Central memory CD4-positive, alpha-beta T cell (primary cell): ENCODE data around the gene MEP1A.
"Not testable (repeated sequence)": the region's sequence is repeated elsewhere in the genome, so short reads cannot be mapped to it uniquely, and the experiment has no call there.

Experiments used
- DNase-seq: peaks from one replicate; pipeline ENCODE4 v3.0.0; 2022

The MEP1A gene

DNA sequence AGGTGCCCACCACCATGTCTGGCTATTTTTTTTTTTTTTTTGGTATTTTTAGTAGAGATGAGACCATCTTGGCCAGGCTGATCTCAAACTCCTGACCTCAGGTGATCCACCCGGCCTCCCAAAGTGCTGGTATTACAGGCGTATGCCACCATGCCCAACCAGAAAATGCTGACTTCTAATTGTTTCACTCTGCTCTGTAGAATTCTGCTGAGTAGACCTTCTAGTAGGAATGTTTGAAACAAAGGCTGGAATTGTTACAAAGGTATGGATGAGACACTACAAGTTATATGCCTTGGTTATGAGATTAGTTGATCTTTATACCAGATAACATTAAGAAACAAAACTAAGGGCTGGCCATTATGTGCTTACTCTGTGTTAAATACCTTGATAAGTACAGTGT lies 44.8 kb downstream of the MEP1A start:
- DNase-seq, result no peak

DNA sequence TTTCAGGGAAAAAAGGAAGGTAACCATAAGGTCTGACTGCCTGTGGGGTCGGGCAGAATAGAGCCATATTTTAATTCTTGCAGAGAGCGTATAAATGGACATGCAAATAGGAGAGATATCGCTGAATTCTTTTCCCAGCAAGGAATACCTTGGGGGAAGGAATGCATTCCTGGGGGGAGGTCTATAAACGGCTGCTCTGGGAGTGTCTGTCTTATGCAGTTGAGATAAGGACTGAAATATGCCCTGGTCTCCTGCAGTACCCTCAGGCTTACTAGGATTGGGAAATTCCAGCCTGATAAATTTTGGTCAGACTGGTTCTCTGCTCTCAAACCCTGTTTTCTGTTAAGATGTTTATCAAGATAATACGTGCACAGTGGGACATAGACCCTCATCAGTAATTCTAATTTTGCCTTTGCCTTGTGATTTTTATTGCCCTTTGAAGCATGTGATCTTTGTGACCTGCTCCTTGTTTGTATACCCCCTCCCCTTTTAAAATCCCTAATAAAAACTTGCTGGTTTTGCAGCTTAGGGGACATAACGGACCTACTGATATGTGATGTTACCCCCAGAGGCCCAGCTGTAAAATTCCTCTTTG lies 49.2 kb downstream of the MEP1A start:
- not testable (repeated sequence) for DNase-seq

DNA sequence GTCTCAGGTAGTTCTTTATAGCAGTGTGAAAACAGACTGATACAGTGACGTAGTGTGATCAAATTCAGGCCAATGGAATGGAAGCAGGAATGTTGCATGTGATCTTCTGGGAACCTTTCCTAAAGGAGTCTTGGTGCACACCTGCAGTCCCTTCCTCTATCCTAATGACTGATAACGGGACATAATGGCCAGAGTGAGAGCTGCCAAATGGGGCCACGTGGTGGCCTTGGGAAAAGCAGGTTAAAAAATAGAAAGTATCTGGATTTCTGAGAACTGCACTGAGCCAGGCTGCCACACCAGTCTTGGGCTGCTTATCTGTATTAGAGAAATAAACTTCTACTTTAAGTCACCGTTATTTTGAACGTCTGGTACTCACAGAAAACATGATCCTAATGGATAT lies 51.9 kb downstream of the MEP1A start:
- DNase-seq, result no peak

DNA sequence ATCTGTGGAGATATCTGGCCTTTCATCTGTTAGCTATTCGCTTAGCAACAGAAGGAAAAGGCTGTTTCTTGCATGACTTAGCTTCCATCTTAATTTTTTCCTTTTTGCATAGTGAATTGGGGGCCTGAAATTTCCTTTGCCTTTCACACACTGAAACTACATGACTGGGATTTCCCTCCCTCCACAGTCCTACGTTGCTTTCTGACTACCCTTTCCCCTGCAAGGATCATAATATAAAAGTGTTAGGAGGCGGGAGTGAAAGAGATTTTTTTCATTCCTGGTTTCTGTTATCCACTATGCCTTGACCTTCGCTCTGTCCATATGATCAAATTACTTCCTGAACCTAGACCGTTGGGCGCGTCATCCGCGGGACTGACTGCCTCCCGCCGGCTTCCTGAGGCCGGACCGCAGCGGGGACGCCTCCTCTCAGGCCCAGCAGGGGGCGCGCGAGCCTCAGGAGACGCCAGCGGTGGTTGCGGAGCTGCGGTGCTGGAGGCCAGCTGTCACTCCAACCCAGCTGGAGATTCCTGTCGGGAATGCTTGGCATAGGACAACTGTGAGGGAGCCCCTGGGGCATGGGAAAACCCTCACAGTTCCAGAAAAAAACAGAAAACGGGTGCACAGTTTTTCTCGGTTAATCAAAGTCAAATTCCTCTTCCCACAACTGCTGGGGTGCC lies 55.6 kb downstream of the MEP1A start:
- DNase-seq, result peak; percentile 30

DNA sequence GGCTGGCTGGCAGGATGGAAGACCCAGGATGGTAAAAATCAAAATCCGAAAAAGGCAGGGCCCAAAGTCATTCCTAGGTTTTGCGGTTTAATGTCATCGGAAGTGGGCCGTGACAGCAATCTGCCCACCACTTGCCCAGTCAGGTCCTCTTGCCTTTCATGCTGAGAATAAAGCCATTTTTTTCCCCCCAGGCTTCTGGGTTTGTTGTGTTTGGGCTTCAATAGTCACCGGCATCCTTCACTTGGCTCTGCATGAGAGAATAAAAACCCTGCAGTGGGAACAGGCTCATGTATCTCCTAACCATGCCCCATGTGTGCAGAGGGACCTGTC lies 56.1 kb downstream of the MEP1A start:
- DNase-seq, result no peak

DNA sequence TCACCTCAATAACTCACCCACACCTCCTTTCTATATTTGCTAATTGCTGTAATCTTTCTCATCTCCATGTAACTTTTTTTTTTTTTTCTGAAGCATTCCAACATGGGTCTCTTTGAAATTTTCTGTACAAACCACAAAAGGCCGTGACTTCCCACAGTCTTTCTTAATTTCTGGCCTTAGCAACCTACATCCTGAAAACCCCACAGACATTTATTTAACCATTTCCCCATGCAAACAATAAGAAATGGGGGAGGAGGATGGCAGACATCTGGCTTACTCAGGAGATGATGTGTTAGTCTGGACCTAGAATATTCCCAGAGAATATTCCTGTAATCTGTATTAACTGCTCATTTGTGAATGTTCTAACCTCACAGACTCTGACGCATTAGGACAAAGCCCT lies 57.6 kb downstream of the MEP1A start:
- no peak for DNase-seq

DNA sequence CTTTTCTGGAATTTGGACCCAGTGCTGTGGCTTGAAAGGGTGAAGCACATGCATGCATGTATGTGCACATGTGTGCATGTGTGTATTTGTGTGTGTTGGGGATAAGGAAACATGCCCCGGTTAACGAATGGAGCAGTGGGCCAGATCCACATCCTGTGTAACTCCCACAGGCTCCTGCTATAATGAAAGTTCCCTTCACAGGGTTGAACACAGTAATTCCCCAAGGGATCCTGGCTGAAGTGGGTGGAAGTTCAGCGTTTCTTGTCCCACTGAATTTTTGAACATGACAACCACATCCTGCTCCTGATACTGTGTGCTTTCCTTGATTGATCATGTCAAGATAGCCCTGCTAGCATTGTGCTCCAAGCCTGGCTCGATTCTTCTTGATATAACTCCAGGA lies 58.4 kb downstream of the MEP1A start:
- DNase-seq, result not testable (repeated sequence)

DNA sequence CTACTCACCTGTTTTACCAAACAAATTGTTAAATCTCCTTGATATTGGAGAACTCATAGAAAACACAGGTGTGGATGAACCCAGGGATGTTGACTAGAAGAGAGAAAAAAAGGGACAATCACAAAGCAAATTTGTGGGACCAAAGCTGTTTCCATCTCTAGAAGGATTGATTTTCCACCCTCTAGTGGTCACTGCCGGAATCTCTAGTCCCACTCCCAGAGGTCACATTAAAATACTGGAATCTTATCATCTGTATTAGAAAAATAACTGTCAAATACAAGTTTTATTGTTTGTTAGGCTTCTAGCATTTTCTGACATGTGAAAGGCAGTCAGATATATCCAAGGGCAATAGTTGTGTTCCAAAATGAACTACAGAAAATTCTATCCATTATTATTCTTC lies 62.8 kb downstream of the MEP1A start:
- not testable (repeated sequence) for DNase-seq

DNA sequence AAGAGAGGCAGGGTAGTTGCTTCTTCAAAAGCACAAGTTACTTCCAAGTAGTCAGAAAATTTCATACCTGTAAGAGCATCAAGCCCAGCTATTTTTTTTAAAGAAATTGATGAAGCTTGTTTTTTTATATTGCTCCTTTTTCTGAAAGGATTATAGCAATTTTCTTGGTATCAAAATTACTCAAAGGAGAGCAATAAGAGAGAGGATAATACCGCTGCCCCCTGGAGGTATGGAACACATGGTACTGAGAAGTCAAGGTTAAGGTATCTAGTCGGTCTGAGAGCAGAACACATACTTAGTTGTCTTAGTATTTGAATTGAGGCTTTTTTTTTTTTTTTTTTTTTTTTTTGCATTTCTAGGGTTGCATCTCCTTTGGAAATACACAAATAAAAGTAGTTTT lies 69.2 kb downstream of the MEP1A start:
- no peak for DNase-seq

DNA sequence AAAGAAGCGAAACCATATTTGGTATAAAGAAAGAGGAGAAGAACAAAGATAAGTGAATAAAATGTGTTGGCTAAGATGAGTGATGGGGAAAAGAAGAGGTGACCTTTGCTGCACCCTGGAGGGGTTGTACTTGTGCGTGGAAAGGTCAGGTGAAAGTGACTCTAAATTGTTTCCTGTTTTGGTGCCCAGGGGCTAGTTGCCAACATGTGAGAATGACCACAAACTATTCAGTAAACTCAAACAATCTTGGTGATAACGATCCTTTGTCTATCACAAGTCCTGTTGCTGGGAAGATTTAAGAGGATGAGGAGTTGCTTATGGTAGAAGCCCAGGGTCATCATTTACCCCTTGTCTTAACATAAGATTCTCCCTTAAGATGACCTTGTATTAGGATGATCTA lies 70.6 kb downstream of the MEP1A start:
- no peak for DNase-seq

DNA sequence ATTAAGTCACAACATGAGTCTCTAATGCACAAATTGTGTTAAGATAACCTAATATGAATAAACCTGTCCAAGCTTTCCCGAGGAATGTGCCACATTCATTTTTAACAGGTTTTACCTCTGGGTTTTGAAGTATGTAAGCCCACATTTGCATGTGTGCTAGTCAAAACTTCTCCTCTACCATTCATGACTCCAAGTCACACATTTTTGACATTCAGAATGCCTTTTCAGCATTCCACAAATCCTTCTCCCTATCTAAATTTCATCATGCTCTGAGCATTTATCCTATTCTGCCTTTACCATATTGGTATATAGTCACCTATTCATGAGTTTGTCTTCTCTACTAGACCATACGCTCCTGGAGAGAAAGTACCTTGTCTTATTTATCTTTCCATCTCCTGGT lies 72.0 kb downstream of the MEP1A start:
- no peak for DNase-seq

DNA sequence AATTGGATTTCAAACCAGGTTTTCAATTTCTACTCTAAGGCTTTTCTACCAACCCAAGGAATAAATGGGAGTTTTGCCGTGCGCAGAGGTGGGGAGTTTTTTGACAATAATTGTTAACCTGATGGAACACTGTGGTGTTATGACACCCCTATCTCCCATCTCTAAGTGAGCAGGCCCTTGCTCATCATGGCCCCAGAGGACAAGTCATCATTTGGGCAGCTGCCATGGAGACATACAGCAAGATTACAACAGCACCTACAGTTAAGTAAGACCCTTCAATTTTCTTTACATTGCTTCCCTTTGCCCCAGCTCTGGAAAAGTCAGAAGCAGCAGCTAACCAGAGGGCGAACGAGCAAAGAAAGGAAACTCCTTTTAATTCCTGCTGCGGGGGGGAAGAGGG lies 74.2 kb downstream of the MEP1A start:
- DNase-seq, result no peak

DNA sequence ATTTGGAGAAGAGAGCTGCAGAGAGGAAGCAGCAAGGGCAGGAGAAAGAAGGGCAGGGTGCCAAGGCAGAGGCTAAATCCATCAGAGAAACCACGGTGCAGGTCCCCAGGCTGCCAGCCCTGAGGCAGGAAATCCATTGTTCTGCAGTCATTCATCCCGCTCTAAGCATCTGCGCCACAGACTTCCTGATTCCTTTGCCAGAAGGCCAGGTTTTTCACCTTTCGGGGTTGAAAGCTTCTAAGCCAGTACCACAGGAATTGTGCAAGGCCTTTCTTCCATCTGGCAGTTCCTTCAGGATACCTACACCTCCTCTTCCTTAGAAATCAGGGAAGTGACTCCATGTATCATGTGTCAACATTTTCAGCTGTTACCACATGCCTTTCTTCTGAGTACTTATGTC lies 82.9 kb downstream of the MEP1A start:
- DNase-seq, result no peak

DNA sequence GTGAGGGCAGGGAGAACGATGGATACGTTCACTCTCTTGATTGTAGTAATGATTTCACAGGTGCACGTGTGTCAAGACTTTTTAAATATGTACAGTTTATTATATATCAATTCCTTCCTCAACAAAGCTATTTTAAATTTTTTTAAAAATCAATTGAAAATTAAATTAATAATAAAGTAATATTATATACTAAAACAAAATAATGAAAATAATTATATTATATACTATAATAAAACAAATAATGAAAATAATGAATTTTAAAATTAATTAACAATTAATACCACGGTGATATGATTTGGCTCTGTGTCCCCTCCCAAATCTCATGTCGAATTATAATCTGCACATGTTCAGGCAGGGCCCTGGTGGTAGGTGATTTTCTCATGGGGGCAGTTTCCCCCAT lies 85.8 kb downstream of the MEP1A start:
- no peak for DNase-seq

DNA sequence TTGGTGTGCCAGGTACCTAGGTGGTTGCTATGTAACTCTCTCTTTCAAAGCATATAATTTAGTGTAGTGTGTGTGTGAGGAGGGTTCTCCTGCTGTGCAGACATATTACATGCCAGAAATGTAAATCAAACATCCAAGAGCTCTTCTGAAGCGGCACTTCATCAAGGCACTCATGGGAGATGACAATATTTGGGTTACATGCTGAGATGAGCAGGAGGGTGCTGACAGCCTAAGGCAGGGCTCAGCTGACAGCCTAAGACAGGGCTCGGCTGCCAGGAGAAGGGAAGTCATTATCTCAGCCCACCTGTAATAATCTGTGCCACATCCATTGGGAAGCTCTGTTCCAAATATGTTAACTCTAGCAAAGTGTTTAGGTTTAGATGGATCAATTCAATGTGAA lies 89.5 kb downstream of the MEP1A start:
- DNase-seq, result no peak

DNA sequence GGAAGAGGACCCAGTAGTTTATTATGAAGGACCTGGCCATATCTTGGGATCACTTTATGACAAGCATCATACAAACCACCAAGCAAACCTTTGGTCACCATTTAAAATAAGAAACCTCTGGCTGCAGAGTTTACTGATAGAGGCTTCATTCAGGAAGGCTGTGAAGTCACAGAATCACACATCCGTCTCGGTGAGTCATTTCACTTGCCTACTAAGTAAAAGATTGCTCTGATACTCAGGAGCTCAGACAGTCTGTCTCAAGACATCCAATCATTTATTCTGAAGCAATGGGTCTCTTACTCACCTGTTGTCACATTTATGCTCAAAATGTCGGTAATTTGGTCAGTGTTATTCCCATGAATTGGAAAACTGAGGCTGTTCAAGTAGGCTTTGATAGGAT lies 94.8 kb downstream of the MEP1A start:
- no peak for DNase-seq

DNA sequence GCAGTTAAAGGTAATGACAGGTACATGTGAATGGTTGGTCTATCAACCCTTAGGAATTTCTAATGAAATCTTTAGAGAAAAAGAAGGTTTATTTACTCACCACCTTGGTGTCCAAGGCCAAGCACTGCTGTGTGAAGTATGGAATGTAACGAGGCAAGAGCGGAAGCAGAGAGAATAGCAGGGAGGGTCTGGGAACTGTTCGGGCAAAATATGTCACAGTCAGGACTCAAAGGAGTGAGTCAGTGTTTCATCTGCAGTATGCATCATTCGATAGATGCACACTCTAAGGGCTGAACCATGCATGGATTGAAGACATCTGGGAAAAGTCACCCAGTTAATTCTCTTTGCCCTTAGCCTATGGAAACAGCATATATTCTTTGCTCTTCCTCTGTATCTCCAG lies 95.4 kb downstream of the MEP1A start:
- no peak for DNase-seq
